ENCODE results near the gene PGAP6.

PGAP6 gene

GRCh38 chr16:381789-382717 is at the start of gene PGAP6:
Gene PGAP6, minus strand, starts transcription at chr16:381978. Its CDS starts 157 bp downstream, at chr16:381821.
- H3K4me3 ChIP-seq (ENCODE audit: control insufficient read depth, low read depth, low read length): peak within 1 kb of the TSS; percentile 65
- TF ChIP-seq CTCF (conservative IDR thresholded peaks at IDR 0.05; ENCODE audit: control insufficient read depth, insufficient read depth, low read depth, low read length): no peak
- DNase-seq (ENCODE audit: low read depth): no peak

GRCh38 chr16:430904-431303 is 49.1 kb upstream of the PGAP6 start:
- no peak for TF ChIP-seq CTCF (conservative IDR thresholded peaks at IDR 0.05; ENCODE audit: control insufficient read depth, insufficient read depth, low read depth, low read length)
- H3K4me3 ChIP-seq (ENCODE audit: control insufficient read depth, low read depth, low read length): no peak overlapping the region
- DNase-seq (ENCODE audit: low read depth): no peak

GRCh38 chr16:427250-427649 is 45.5 kb upstream of the PGAP6 start:
- H3K4me3 ChIP-seq (ENCODE audit: control insufficient read depth, low read depth, low read length): peak overlapping the region; percentile 64
- no peak for TF ChIP-seq CTCF (conservative IDR thresholded peaks at IDR 0.05; ENCODE audit: control insufficient read depth, insufficient read depth, low read depth, low read length)

GRCh38 chr16:426906-427249 is 45.1 kb upstream of the PGAP6 start:
- peak overlapping the region; percentile 64 for H3K4me3 ChIP-seq (ENCODE audit: control insufficient read depth, low read depth, low read length)
- TF ChIP-seq CTCF (conservative IDR thresholded peaks at IDR 0.05; ENCODE audit: control insufficient read depth, insufficient read depth, low read depth, low read length): no peak
- no peak for DNase-seq (ENCODE audit: low read depth)

More at GRCh38 chr16:427250-427649, 45.5 kb upstream of the PGAP6 start:
- DNase-seq (ENCODE audit: low read depth): no peak

- H3K4me3 ChIP-seq (ENCODE audit: control insufficient read depth, low read depth, low read length): peak overlapping the region; percentile 64
- peak; percentile 14 for DNase-seq (ENCODE audit: low read depth)
- no peak for TF ChIP-seq CTCF (conservative IDR thresholded peaks at IDR 0.05; ENCODE audit: control insufficient read depth, insufficient read depth, low read depth, low read length)
These were observed 44.5 kb upstream of the PGAP6 start for GRCh38 chr16:426115-426905.

- TF ChIP-seq CTCF (conservative IDR thresholded peaks at IDR 0.05; ENCODE audit: control insufficient read depth, insufficient read depth, low read depth, low read length): no peak
- H3K4me3 ChIP-seq (ENCODE audit: control insufficient read depth, low read depth, low read length): peak overlapping the region; percentile 64
- DNase-seq (ENCODE audit: low read depth): no peak
These were observed 43.9 kb upstream of the PGAP6 start for GRCh38 chr16:425740-426114.

Measured in fibroblast of mammary gland (primary cell).